Right renal cortex interstitium (tissue), 3 donors: ENCODE measurements around the gene OTOS. TPM values are rescaled to one million over a fixed set of nuclear protein-coding genes. Genes with fewer than 3 reads are reported as not detected.
A peak's percentile ranks its signal among the peaks of the same experiment; 100 is the strongest.

ENCODE experiments used
- DNase-seq, 3 donors: peaks; one replicate each; pipeline ENCODE4 v3.0.0-alpha.2; 2013; ENCODE audit warnings: low read depth in 3 of 3, low spot score in 2 of 3
- polyA plus RNA-seq, 3 donors: library from polyadenylated mRNA; unstranded; fragments of 120-200 nt; gene quantifications; one replicate each; pipeline ENCODE4 v1.2.1, GENCODE V29; 2013; ENCODE audit not compliant: insufficient read length in 3 of 3

The OTOS gene
- polyA plus RNA-seq, 3 donors, result 0.33 TPM; not detected in 2

GRCh38 chr2:240138254-240138984 lies 2.0 kb downstream of the OTOS start:
- DNase-seq, result no peak

DNA sequence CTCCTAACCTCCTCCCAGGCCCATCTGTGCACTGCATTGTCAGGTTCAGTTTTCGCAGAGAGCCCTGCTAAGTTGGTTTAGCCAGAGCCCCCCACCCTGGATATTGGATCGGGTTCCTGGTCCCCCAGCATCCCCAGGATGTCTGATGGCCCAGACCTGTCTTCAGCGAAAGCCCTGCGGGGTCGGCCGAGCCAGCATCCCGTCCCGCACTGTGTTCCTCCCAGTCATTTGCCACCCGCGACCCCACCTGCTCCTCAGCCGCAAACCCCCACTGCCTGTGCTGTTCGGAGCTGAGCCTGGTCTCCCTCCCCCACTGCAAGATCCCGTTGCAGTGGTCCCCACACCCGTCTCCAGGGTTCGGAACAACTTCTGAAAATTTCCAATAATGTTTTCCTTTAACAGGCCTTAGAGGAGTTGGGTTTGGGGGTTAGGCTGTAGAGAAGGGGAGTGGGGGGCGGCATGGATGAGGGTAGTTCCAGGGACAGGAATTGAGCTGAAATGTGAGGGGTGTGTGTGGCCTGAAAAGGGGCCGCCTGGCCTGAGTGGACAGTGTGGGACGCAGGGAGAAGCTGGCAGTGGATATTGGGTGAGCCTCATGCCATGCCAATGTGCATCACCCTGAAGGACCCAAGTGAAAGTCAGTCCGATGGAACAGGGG lies 2.7 kb downstream of the OTOS start:
- no peak for DNase-seq

- no peak for DNase-seq
Observed at GRCh38 chr2:240136671-240137292, 3.7 kb downstream of the OTOS start.

GRCh38 chr2:240136013-240136670 lies 4.3 kb downstream of the OTOS start, which contains the start of gene COPS9:
COPS9 (minus strand) TSS chr2:240136305; CDS start chr2:240136284, 21 bp downstream.
- DNase-seq, result peak; percentile 48 to 77 (median 77)

DNA sequence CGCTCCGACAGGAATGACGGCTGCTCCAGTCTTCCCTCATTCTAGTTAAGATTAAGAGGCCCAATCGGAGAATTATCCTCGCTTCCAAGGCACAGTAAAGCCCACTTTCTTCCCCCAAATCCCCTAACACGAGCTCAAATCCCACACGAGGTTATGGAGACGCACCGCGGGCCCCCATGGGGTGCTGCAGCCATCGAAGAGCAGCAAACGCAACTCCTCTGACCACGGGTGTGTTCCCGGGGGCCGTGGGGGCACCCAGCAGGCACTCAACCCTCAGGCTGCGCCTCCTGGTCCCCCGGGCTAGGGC lies 4.8 kb downstream of the OTOS start:
- no peak for DNase-seq

DNA sequence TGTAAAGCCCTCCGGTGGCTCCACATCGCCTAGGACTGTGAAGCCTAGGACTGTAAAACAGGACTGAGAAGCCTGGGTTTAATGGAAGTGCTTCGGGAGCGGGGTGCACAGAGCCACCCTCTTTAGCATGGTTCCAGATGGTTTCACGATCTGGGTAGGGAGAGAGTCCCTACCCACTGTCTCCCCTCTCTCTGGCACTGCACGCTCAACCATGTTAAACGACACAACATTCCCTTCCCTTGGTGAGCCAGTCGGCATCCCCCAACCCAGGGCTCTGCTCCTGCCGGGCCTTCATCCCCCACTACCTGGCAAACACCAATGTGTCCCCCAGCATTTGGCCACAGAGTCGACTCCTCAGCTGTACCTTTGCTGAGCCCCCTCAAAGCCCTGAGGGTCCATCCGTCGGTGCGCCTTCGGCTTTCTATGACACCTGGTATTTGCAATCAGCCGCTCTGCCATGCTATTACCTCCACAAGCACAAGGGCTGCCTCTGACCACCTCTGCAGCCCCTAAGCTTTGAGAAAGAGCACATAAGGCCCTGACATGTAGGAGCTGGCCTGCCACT lies 5.4 kb downstream of the OTOS start:
- no peak for DNase-seq

DNA sequence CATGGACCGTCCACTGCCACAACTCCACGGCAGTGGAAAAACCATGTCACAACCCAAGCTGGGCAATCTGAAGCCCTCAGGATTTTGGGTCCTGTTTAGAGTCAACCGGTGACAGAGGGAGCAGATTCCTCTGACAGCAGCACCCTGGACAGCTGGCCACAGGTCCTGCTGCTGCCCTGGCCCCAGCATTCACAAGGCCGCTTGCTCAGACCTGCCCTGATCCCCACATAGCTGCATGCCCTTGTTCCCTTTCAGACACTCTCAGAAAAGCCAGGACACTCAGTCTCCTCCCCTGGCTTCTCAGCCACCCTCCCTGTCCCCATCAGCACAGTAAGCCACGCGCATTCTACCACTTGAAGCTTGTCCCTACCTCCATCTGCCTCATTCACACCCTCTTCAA lies 6.0 kb downstream of the OTOS start:
- DNase-seq, result no peak

DNA sequence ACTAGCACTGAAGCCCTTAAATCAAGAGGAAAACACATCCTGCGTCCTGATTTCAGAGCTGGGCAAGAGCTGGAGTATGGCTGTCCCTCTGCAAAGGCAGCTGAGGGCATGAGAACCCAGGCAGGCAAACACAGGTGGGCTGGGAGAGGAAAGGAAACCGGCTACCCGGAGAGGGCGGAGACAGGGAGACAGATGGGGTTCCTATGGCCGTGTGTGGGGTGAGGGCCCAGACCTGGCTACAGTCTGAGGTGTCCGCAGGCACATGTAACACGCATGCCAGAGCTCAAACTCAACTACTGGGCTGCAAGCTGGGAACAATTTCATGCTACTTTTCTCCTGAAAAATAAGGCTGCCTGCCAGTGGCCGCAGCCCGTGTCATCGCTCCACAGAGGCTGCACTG lies 7.1 kb downstream of the OTOS start:
- DNase-seq, result no peak

- DNase-seq, result no peak
Observed at GRCh38 chr2:240132651-240132980, 7.8 kb downstream of the OTOS start.

GRCh38 chr2:240131941-240132650 lies 8.4 kb downstream of the OTOS start:
- DNase-seq, result no peak

DNA sequence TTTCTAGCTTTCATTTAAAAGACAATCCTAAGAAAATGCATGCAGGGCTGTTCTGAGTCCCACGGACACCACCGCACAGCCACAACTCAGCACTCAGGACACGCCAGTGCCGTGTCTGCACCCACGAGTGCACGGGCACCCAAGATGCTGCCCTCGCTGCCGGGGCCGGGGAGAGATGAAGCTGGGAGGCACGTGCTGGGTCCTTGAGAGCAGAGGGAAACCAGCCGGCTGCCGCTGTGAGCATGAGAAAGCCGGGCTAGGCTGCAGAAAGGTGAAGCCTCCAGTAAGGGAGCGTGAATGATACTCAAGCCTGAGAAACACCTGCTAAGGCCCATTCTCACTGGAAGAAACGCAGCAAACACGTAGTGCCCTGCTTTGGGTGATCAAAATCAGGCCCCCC lies 9.2 kb downstream of the OTOS start:
- no peak for DNase-seq

DNA sequence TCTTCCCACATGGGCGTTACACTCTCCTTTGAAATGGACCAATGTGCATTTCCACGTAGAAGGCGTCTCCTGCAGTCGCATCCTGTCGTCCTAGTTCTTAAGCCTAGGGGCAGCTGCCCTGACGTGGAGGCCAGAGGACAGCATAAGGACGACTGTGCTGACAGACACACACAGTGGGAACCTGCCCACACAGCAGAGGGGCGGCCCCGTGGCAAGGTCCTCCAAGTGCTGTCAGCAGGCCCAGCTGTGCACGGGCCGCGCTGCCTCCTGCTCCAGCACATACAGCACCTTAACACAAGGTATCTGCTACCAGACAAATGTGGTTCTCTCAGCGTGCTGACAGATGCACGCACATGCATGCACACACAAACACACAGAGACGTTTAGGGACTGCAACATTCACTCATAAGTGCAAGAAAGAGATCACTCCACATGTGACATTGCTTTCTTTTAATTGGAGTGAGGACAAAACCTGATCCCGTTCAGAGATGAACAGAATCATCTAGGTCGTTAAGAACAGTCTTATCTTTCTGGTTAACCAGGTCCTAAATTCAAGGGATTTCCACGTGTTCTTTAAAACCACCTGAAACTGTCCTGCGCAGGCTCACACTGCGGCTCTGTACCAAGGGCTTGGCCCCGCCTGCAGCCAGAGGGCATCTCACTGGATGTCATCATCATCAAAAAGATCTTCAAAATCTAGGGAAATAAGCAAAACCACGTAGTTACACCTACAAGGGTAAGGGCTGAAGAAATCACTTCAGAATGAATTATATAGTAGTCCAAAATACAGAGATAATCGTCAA lies 9.9 kb downstream of the OTOS start:
- no peak for DNase-seq

GRCh38 chr2:240129731-240130392 lies 10.6 kb downstream of the OTOS start:
- no peak for DNase-seq

DNA sequence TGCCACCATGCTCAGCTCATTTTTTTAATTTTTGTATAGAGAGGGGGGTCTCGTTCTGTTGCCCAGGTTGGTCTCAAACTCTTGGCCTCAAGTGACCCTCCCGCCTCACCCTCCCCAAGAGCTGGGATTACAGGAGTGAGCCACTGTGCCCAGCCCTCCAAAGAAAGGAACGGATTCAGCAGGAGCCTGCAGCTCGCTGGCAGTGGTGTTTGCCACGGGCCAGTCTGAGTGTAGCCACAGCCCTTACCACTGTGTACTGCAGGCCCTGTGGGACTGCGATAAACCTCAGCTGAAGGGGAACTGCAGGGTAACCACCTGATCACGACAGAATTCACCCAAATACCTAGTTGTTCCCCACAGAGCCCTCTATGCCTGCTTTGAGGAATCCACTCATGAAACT lies 11.1 kb downstream of the OTOS start:
- no peak for DNase-seq

DNA sequence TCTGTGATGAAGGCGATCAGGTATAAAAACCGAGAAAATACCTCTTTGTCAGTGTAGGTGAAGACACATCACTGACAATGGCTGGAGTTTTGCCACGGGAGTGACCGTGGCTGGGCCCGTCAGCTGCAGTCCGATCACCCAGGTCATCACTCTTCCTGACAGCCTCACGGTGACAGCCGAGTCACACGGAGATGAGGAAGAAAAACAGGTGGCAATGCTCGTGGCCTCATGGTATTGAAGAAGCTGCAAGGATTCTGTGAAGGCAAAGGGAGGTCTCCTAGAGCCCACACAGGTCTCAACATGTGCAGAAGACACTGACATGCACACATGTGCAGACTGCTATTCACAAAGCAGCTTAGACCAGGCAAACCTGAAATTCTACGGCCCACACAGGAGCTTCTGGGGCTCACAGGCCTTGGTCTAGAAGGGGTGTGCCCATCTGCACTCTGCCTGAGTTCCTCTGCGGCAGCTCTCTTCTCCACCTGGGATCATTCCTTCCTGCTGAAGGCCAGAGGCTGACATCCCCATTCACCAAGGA lies 11.8 kb downstream of the OTOS start:
- no peak for DNase-seq

- DNase-seq, result no peak
Observed at GRCh38 chr2:240127911-240128607, 12.4 kb downstream of the OTOS start.

DNA sequence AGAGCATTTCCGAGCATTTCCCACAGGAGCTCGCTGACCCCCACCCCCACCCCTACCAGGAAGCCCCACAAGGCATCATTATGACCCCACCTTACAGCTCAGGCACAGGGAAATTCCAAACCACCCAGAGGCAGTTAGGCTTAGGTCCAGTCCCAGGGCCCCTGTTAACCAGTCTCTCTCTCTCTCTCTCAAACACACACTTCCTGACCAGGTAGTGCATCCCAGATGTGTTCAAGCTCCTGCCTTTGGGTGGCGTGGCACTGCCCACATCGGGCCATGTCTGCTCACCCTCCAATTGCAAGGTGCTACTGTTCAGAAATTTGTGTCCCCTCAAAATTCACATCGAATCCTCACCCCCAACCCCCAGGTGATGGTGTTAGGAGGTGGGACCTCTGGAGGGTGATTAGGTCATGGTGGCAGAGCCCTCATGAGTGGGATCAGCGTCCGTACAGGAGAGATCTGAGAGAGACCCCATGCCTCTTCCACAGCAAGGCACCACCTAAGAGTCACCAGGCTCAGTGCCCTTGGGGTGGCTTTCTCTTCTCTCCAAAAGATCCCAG lies 13.2 kb downstream of the OTOS start:
- DNase-seq, result no peak

DNA sequence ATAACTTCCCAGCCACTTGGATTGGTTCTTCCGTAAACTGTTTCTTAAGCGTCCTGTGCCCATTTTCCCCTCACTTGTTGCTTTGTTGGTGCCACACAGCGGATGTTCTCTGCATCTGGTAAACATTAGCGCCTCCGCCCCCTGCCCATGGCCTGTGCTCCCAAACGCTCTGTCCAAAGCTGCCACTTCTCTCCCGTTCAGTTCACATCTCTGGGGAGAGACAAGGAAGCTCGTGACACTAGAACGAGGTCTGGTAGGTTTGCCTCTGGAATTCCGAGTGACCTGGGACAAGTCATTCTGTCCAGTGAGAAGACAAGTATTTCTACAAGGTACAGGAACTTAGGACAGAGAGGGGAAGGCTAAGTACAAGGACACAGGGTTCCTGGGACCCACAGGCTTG lies 13.7 kb downstream of the OTOS start:
- DNase-seq, result no peak
